ENCODE measurements around the gene CFAP300.
A peak's percentile ranks its signal among the peaks of the same experiment; 100 is the strongest.

Gene CFAP300

GRCh38 chr11:102073253-102073652, 26.0 kb downstream of the CFAP300 start:
- no peak for DNase-seq

- DNase-seq, result no peak
Measured at GRCh38 chr11:102079625-102080024, 32.4 kb downstream of the CFAP300 start.

GRCh38 chr11:102081313-102081712, 34.1 kb downstream of the CFAP300 start:
- no peak for DNase-seq

- DNase-seq, result peak; percentile 35
Measured at GRCh38 chr11:102085864-102086551, 38.8 kb downstream of the CFAP300 start.

- no peak for DNase-seq
Measured at GRCh38 chr11:102097186-102097585, 49.9 kb downstream of the CFAP300 start.

GRCh38 chr11:102099755-102100154, 52.5 kb downstream of the CFAP300 start:
- DNase-seq, result no peak

- DNase-seq, result no peak
Measured at GRCh38 chr11:102108734-102109440, 61.6 kb downstream of the CFAP300 start.

- DNase-seq, result peak; percentile 97
Measured at GRCh38 chr11:102109896-102110760, 62.9 kb downstream of the CFAP300 start, which contains the start of gene YAP1. TSS of gene YAP1 (plus strand) at chr11:102110447. CDS start at chr11:102110849, 402 bp downstream.

GRCh38 chr11:102110761-102111010, 63.4 kb downstream of the CFAP300 start:
- no peak for DNase-seq

- DNase-seq, result peak; percentile 86
Measured at GRCh38 chr11:102111011-102111786, 64.0 kb downstream of the CFAP300 start.

GRCh38 chr11:102111787-102112508, 64.7 kb downstream of the CFAP300 start:
- peak; percentile 91 for DNase-seq

GRCh38 chr11:102112509-102112821, 65.2 kb downstream of the CFAP300 start:
- DNase-seq, result peak; percentile 24

- DNase-seq, result no peak
Measured at GRCh38 chr11:102114032-102114431, 66.8 kb downstream of the CFAP300 start.

- DNase-seq, result peak; percentile 39
Measured at GRCh38 chr11:102115557-102115956, 68.3 kb downstream of the CFAP300 start.

- DNase-seq, result no peak
Measured at GRCh38 chr11:102116453-102117205, 69.4 kb downstream of the CFAP300 start.

GRCh38 chr11:102117472-102118113, 70.4 kb downstream of the CFAP300 start:
- DNase-seq, result no peak

- DNase-seq, result no peak
Measured at GRCh38 chr11:102118937-102119336, 71.7 kb downstream of the CFAP300 start.

- no peak for DNase-seq
Measured at GRCh38 chr11:102119997-102120396, 72.8 kb downstream of the CFAP300 start.

GRCh38 chr11:102120437-102120973, 73.3 kb downstream of the CFAP300 start:
- DNase-seq, result peak; percentile 60

- DNase-seq, result no peak
Measured at GRCh38 chr11:102121329-102121728, 74.1 kb downstream of the CFAP300 start.

Measured in fibroblast of skin of back (primary cell).